CD8-positive, alpha-beta memory T cell (primary cell): ENCODE data around the gene COG3. TPM values are rescaled to one million over a fixed set of nuclear protein-coding genes. Genes with fewer than 3 reads are reported as not detected.
"Not testable (repeated sequence)": the region's sequence is repeated elsewhere in the genome, so short reads cannot be mapped to it uniquely, and the experiment has no call there.

Source experiments
- CTCF ChIA-PET: fragments of 350-600 bp; sonication (Branson Sonifier 250); formaldehyde crosslinking; loops from one replicate; lab custom pipeline; 2021; ENCODE audit warnings: antibody characterized with exemption; lab: Charles Lee
- POLR2A ChIA-PET: fragments of 350-600 bp; sonication (Branson Sonifier 250); formaldehyde crosslinking; loops from one replicate; lab custom pipeline; 2021; ENCODE audit warnings: antibody characterized with exemption; lab: Charles Lee
- DNase-seq, 5 donors: peaks; one replicate each; pipeline versions ENCODE4 v3.0.0 to v3.0.0-alpha.2; 2020 to 2022; ENCODE audit warnings: mixed read lengths in 1 of 5
- H3K27ac ChIP-seq: one replicate; pipeline ENCODE4 v1.7.0; 2013; ENCODE audit warnings: low read depth, mild to moderate bottlenecking, low read length, moderate library complexity
- H3K27me3 ChIP-seq: 2 replicates; pipeline ENCODE4 v1.7.0; 2013; ENCODE audit warnings: low read length, mild to moderate bottlenecking; ENCODE audit not compliant: insufficient read depth, poor library complexity, severe bottlenecking
- H3K36me3 ChIP-seq: 2 replicates; pipeline ENCODE4 v1.7.0; 2013; ENCODE audit warnings: mild to moderate bottlenecking, low read length, moderate library complexity; ENCODE audit not compliant: insufficient read depth
- H3K4me1 ChIP-seq: 2 replicates; pipeline ENCODE4 v1.7.0; 2013; ENCODE audit warnings: mild to moderate bottlenecking, low read length, moderate library complexity; ENCODE audit not compliant: insufficient read depth
- H3K4me3 ChIP-seq: 2 replicates; pipeline ENCODE4 v1.7.0; 2013; ENCODE audit warnings: mild to moderate bottlenecking, low read length
- H3K9me3 ChIP-seq: 2 replicates; pipeline ENCODE4 v1.7.0; 2013; ENCODE audit warnings: mild to moderate bottlenecking, low read length
- H3K27ac Mint-ChIP-seq, 8 donors: one replicate each; pipeline ENCODE4 v1.8.0; 2020 to 2021; ENCODE audit warnings: mixed read lengths in 8 of 8, mild to moderate bottlenecking in 6 of 8, inconsistent platforms in 3 of 8, moderate library complexity in 3 of 8
- H3K27me3 Mint-ChIP-seq, 2 donors: one replicate each; pipeline ENCODE4 v1.8.0; 2020 to 2021; ENCODE audit warnings: mixed read lengths in 2 of 2, mild to moderate bottlenecking in 1 of 2, moderate library complexity in 1 of 2
- H3K36me3 Mint-ChIP-seq, 3 donors: one replicate each; pipeline ENCODE4 v1.8.0; 2020 to 2021; ENCODE audit warnings: mixed read lengths in 3 of 3, inconsistent platforms in 1 of 3, mild to moderate bottlenecking in 1 of 3
- H3K4me1 Mint-ChIP-seq, 3 donors: one replicate each; pipeline ENCODE4 v1.8.0; 2020 to 2021; ENCODE audit warnings: mixed read lengths in 3 of 3, inconsistent platforms in 1 of 3, mild to moderate bottlenecking in 1 of 3
- H3K4me3 Mint-ChIP-seq, 7 donors: one replicate each; pipeline ENCODE4 v1.8.0; 2020 to 2021; ENCODE audit warnings: mixed read lengths in 7 of 7, mild to moderate bottlenecking in 6 of 7, moderate library complexity in 4 of 7, inconsistent platforms in 2 of 7
- H3K9me3 Mint-ChIP-seq, 5 donors: one replicate each; pipeline ENCODE4 v1.8.0; 2020 to 2022; ENCODE audit warnings: mixed read lengths in 5 of 5, mild to moderate bottlenecking in 3 of 5, moderate library complexity in 2 of 5, inconsistent platforms in 1 of 5
- polyA plus RNA-seq: library from polyadenylated mRNA; unstranded; fragments of 300-500 nt; fragmentation: Illumina TruSeq; gene quantifications from one replicate; pipeline ENCODE4 v1.2.3, GENCODE V29; 2021
- total RNA-seq, 2 experiments: library from RNA; stranded (reverse); gene quantifications; one replicate each; pipeline ENCODE4 v1.2.3, GENCODE V29; 2021

COG3 gene
- total and polyA plus RNA-seq, 3 experiments from 2014 or later, result 19.3 to 31.7 (median 20.2) TPM

GRCh38 chr13:45422731-45423292, 41.9 kb upstream of the COG3 start:
- peak overlapping the region in 1 of 7 donors; percentile 86 for H3K4me3 Mint-ChIP-seq
- ChIA-PET CTCF (interaction anchor here (1.4 kb wide), 1 partner anchor 51 kb away, joined by 4 read pairs; no protein-coding TSS in a partner anchor), POLR2A (no interaction called here)
- H3K4me1 Mint-ChIP-seq, result peaks cover 0 to 4% (median 3%) of the 10 kb centered on the region in 3 donors
- no peak overlapping the region for H3K27ac ChIP-seq
- H3K4me3 ChIP-seq, result no peak overlapping the region
- peak overlapping the region in 5 of 8 donors; percentile 1 to 75 (median 12) for H3K27ac Mint-ChIP-seq
- H3K9me3 Mint-ChIP-seq, result peaks cover 0 to 2% (median 0%) of the 10 kb centered on the region in 5 donors
- no peaks in the 10 kb centered on the region for H3K27me3 ChIP-seq
- H3K9me3 ChIP-seq, result no peaks in the 10 kb centered on the region
- peaks cover 0 to 3% of the 10 kb centered on the region in 2 donors for H3K27me3 Mint-ChIP-seq
- DNase-seq, result no peak
- H3K4me1 ChIP-seq, result no peaks in the 10 kb centered on the region
- H3K36me3 Mint-ChIP-seq, result peaks cover 0 to 6% (median 0%) of the 10 kb centered on the region in 3 donors
- H3K36me3 ChIP-seq, result no peaks in the 10 kb centered on the region

GRCh38 chr13:45426056-45426841, 38.5 kb upstream of the COG3 start:
- CTCF ChIA-PET, H3K9me3 Mint-ChIP-seq, H3K9me3 ChIP-seq, H3K27me3 Mint-ChIP-seq, H3K4me1 ChIP-seq, H3K4me1 Mint-ChIP-seq, H3K4me3 Mint-ChIP-seq, H3K27me3 ChIP-seq, H3K36me3 Mint-ChIP-seq, POLR2A ChIA-PET, H3K4me3 ChIP-seq, H3K36me3 ChIP-seq, H3K27ac ChIP-seq: not testable (repeated sequence)
- DNase-seq, result peak in 1 of 5 donors; percentile 21
- peak overlapping the region in 1 of 8 donors; percentile 54 for H3K27ac Mint-ChIP-seq

GRCh38 chr13:45432737-45433380, 31.9 kb upstream of the COG3 start:
- Histone ChIP-seq H3K4me1 (no peaks in the 10 kb centered on the region), H3K27me3 (no peaks in the 10 kb centered on the region), H3K4me3 (no peak overlapping the region), H3K9me3 (no peaks in the 10 kb centered on the region), H3K27ac (no peak overlapping the region), H3K36me3 (no peaks in the 10 kb centered on the region)
- H3K4me1 Mint-ChIP-seq, result no peaks in the 10 kb centered on the region
- no peak for DNase-seq
- H3K27ac Mint-ChIP-seq, result peak overlapping the region in 1 of 8 donors; percentile 17
- peaks cover 0 to 3% of the 10 kb centered on the region in 2 donors for H3K27me3 Mint-ChIP-seq
- no peak overlapping the region for H3K4me3 Mint-ChIP-seq
- H3K9me3 Mint-ChIP-seq, result no peaks in the 10 kb centered on the region
- ChIA-PET CTCF (no interaction called here), POLR2A (no interaction called here)
- H3K36me3 Mint-ChIP-seq, result no peaks in the 10 kb centered on the region

GRCh38 chr13:45433381-45433790, 31.4 kb upstream of the COG3 start:
- no peak overlapping the region for H3K27ac Mint-ChIP-seq
- POLR2A ChIA-PET, result no interaction called here

GRCh38 chr13:45434556-45435371, 30.0 kb upstream of the COG3 start:
- no peak overlapping the region for H3K4me3 ChIP-seq
- H3K4me3 Mint-ChIP-seq, result no peak overlapping the region
- H3K4me1 ChIP-seq, result no peaks in the 10 kb centered on the region
- no peaks in the 10 kb centered on the region for H3K9me3 ChIP-seq
- H3K27ac Mint-ChIP-seq, result no peak overlapping the region
- H3K27me3 Mint-ChIP-seq, result peaks cover 0 to 3% of the 10 kb centered on the region in 2 donors
- H3K36me3 Mint-ChIP-seq, result no peaks in the 10 kb centered on the region
- H3K27ac ChIP-seq, result no peak overlapping the region
- H3K9me3 Mint-ChIP-seq, result no peaks in the 10 kb centered on the region
- no peaks in the 10 kb centered on the region for H3K4me1 Mint-ChIP-seq
- no peak for DNase-seq
- ChIA-PET CTCF (no interaction called here), POLR2A (no interaction called here)
- H3K27me3 ChIP-seq, result no peaks in the 10 kb centered on the region
- H3K36me3 ChIP-seq, result no peaks in the 10 kb centered on the region

More at GRCh38 chr13:45433381-45433790, 31.4 kb upstream of the COG3 start:
- CTCF ChIA-PET, result no interaction called here
- no peaks in the 10 kb centered on the region for H3K36me3 Mint-ChIP-seq
- no peak overlapping the region for H3K27ac ChIP-seq
- no peak overlapping the region for H3K4me3 Mint-ChIP-seq
- no peaks in the 10 kb centered on the region for H3K4me1 ChIP-seq
- H3K27me3 Mint-ChIP-seq, result peaks cover 0 to 3% of the 10 kb centered on the region in 2 donors
- no peak overlapping the region for H3K4me3 ChIP-seq
- H3K27me3 ChIP-seq, result no peaks in the 10 kb centered on the region
- no peaks in the 10 kb centered on the region for H3K36me3 ChIP-seq
- H3K9me3 ChIP-seq, result no peaks in the 10 kb centered on the region
- no peaks in the 10 kb centered on the region for H3K4me1 Mint-ChIP-seq
- no peaks in the 10 kb centered on the region for H3K9me3 Mint-ChIP-seq
- no peak for DNase-seq

GRCh38 chr13:45436332-45436731, 28.4 kb upstream of the COG3 start:
- no peaks in the 10 kb centered on the region for H3K27me3 ChIP-seq
- no peak overlapping the region for H3K27ac ChIP-seq
- ChIA-PET POLR2A (no interaction called here), CTCF (interaction anchor here (1.0 kb wide), 1 partner anchor 65 kb away, joined by 4 read pairs; no protein-coding TSS in a partner anchor)
- DNase-seq, result no peak
- Mint-ChIP-seq H3K27ac (no peak overlapping the region), H3K9me3 (no peaks in the 10 kb centered on the region), H3K27me3 (peaks cover 0 to 5% of the 10 kb centered on the region in 2 donors), H3K36me3 (no peaks in the 10 kb centered on the region), H3K4me1 (peaks cover 0 to under 1% (median under 1%) of the 10 kb centered on the region in 3 donors), H3K4me3 (no peak overlapping the region)
- H3K36me3 ChIP-seq, result no peaks in the 10 kb centered on the region
- H3K9me3 ChIP-seq, result no peaks in the 10 kb centered on the region
- no peaks in the 10 kb centered on the region for H3K4me1 ChIP-seq
- no peak overlapping the region for H3K4me3 ChIP-seq

- no peak overlapping the region for H3K27ac ChIP-seq
- no peaks in the 10 kb centered on the region for H3K9me3 Mint-ChIP-seq
- no peaks in the 10 kb centered on the region for H3K9me3 ChIP-seq
These were observed 27.8 kb upstream of the COG3 start for GRCh38 chr13:45436953-45437352.

More at GRCh38 chr13:45436953-45437352, 27.8 kb upstream of the COG3 start:
- Mint-ChIP-seq H3K4me1 (peaks cover 5 to 6% (median 6%) of the 10 kb centered on the region in 3 donors), H3K27me3 (peaks cover 0 to 5% of the 10 kb centered on the region in 2 donors), H3K36me3 (no peaks in the 10 kb centered on the region), H3K27ac (no peak overlapping the region), H3K4me3 (no peak overlapping the region)
- POLR2A ChIA-PET, result no interaction called here
- no peak overlapping the region for H3K4me3 ChIP-seq
- H3K36me3 ChIP-seq, result no peaks in the 10 kb centered on the region
- no peaks in the 10 kb centered on the region for H3K27me3 ChIP-seq
- peaks cover 5% of the 10 kb centered on the region for H3K4me1 ChIP-seq
- no peak for DNase-seq
- CTCF ChIA-PET, result no interaction called here
